T47D (cell line): ENCODE results near the gene RPL22.

Experiments used
- DNase-seq, 2 experiments: peaks; one replicate each; pipeline versions ENCODE4 v3.0.0 to v3.0.0-alpha.2; 2011 to 2012; ENCODE audit warnings: low read depth in 1 of 2, low spot score in 1 of 2
- JUND ChIP-seq: IDR thresholded peaks from 2 replicates; pipeline ENCODE4 v1.6.1; 2012; ENCODE audit warnings: low read depth
- in situ Hi-C: cut with HindIII; loops from 2 replicates; pipeline ENCODE4 v1.10.0; 2016; ENCODE audit warnings: low sequenced_read_pairs, low pct_unique_long_range_greater_than_20kb

RPL22 gene

DNA sequence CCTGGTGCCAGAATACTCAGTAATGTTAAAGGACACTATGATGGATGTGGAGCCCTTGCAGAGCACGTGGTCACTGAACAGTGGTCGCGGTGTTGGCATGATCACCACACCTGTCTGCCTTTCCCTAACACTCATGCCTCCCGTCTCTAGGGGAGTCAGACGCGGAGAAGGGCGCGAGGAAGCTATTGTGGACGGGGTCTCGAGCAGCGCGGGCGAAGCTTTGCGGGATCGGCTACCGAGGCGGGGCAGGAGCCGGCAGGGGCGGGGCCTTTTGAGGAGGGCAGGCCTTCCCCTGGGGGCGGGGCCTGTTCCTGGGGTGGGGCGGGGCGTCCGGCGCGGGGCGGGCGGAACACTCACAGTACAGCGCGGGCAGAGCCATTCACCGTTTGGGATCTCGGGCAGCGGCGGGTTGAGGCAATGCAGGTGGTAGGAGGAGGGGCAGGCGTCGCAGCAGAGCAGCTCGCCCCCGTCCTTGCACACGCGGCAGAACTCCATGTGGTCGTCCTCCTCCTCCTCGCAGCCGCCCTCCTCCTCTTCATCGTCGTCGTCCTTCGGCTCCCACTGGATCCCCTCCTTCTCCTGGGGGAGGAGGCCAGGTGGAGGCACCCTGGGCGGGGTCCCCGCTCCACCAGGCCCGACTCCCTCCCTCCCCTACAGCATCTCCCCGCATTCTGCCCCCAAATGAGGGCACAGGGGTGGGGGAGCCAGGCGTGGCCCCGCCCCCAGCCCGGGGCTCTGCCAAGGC lies 50.7 kb downstream of the RPL22 start:
- in situ Hi-C loops = no loop called here
- peak; percentile 85 to 86 for DNase-seq
- TF ChIP-seq JUND = no peak

- DNase-seq = no peak
- no peak for TF ChIP-seq JUND
- in situ Hi-C loops = no loop called here
Measured at GRCh38 chr1:6145864-6146410, 53.5 kb downstream of the RPL22 start.

GRCh38 chr1:6145396-6145750 lies 54.0 kb downstream of the RPL22 start:
- no peak for DNase-seq
- no peak for TF ChIP-seq JUND
- in situ Hi-C loops = no loop called here

DNA sequence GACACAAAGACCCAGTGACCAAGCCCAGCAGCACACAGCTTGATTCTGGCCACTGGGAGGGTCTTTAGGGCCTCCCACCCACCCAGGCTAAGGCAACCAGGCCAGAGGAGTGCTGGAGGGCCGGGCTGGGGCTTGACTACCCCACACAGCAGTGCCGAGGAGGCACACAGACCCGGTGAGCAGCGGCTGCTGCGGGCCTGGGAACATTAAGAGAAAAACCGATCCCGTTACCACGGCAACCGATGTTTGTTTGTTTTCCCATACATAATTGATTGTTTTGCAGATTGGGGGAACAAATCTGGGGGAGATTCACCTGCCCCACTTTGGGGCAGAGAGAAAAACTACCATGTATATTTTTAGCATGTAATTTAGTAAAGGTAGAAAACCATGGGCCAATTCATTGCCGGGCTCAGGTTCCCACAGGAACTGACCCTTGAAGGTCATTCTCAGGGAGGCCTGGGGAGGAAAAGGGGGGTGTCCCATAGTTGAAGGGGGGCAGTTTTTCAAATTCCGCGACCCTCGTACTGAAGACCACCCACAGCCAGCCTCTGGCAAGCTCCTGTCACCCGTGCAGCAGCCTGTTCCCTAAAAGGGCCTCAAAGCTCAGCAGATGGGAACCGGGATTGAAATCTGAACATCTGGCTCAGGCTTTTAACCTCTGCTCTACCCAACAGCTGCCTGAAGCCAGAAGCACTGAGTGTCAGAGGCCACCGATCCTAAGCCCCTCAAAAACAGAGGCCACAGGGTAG lies 54.6 kb downstream of the RPL22 start:
- TF ChIP-seq JUND = no peak
- DNase-seq = no peak
- in situ Hi-C loops = no loop called here

GRCh38 chr1:6144175-6144574 lies 55.2 kb downstream of the RPL22 start:
- in situ Hi-C loops = no loop called here
- no peak for TF ChIP-seq JUND
- DNase-seq = no peak

DNA sequence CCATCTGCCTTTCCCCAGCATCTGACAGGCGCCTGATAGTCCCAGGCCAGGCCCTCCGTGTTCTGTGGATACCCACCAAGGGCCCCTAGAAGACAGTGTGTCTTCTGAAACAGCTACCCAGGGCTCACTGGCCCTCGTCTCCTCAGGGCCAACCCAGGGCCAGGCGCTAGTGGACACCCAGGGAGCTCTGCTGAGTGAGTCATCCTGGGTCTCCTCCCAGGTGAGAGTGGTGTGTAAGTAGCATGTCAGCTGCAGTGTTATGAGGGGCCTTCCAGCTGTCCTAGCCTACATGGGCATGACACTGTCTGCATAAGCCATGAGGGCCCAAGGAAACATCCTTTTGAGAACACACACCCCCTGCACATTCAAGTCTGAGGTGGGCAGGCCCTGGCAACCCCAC lies 56.0 kb downstream of the RPL22 start:
- no peak for TF ChIP-seq JUND
- no peak for DNase-seq
- in situ Hi-C loops = no loop called here

- no peak for DNase-seq
- in situ Hi-C loops = no loop called here
Measured at GRCh38 chr1:6142734-6143133, 56.7 kb downstream of the RPL22 start.

GRCh38 chr1:6142036-6142621 lies 57.3 kb downstream of the RPL22 start:
- in situ Hi-C loops = no loop called here
- DNase-seq = no peak
- TF ChIP-seq JUND = no peak

More at GRCh38 chr1:6142734-6143133, 56.7 kb downstream of the RPL22 start:
- TF ChIP-seq JUND = no peak

DNA sequence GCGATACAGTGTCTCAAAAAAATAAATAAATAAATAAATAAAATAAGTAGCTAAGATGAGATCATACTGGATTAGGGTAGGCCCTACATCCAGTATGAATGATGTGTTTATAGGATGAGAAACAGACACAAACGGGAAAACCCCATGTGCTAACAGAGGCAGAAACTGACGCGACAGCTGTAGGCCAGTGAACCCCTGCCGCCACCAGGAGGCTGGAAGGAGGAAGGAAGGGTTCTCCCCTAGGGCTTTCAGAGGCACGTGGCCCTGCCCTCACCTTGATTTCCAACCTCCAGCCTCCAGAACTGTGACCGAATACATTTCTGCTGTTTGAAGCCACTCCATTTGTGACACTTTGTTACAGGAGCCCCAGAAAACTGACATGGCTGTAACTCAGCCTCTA lies 57.8 kb downstream of the RPL22 start:
- DNase-seq = peak in 1 of 2 experiments; percentile 43
- in situ Hi-C loops = no loop called here
- TF ChIP-seq JUND = no peak

- no peak for DNase-seq
- no peak for TF ChIP-seq JUND
Measured at GRCh38 chr1:6140413-6140812, 59.0 kb downstream of the RPL22 start.

GRCh38 chr1:6137758-6138157 lies 61.6 kb downstream of the RPL22 start:
- DNase-seq = no peak
- in situ Hi-C loops = no loop called here
- TF ChIP-seq JUND = no peak

More at GRCh38 chr1:6140413-6140812, 59.0 kb downstream of the RPL22 start:
- in situ Hi-C loops = no loop called here

DNA sequence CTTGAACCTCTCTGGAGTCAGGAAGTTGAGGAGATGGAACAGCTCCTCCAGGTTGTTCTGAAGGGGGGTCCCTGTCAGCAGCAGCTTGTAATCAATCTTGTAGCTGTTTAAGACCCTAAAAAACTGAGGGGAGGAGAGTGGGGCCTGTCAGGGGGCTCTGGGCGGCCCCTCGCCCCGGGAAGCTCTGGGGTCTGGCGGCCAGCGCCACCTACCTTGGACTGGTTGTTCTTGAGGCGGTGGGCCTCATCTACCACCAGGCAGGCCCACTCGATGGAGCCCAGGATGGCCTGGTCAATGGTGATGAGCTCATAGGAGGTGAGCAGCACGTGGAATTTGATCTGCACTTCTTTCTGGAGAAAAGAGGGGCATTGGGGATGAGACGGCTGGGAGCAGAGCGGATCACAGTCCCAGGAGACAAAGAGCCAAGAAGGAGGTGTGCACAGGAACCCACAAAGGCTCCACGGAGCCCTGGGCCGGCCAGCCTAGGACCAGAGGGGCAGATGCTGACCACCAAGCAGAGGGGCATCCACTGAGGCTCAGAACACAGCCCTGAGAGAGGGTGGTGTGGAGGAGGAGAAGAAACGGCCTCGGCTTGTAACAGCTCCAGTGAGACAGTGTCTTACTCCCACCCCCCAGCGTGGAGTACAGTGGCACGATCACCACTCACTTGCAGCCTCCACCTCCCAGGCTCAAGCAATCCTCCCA lies 62.7 kb downstream of the RPL22 start:
- no peak for DNase-seq
- TF ChIP-seq JUND = no peak
- in situ Hi-C loops = no loop called here
